ENCODE data around the gene CITED4. TPM values are rescaled to one million over a fixed set of nuclear protein-coding genes. Genes with fewer than 3 reads are reported as not detected.

The CITED4 gene
- total and polyA plus RNA-seq, 10 of the 15 experiments (the other 5 are each of a cell fraction or from before 2014, with no cell fraction given) = 0.13 to 0.64 (median 0.26) TPM; not detected in 6

GRCh38 chr1:40855513-40855912 lies 6.7 kb downstream of the CITED4 start:
- ChIA-PET RAD21 (ENCODE audit: unreplicated experiment) (interaction anchor here (1.0 to 1.2 kb wide), 3 partner anchors 81 to 97 kb away, joined by 3 read pairs; no protein-coding TSS in a partner anchor), CTCF (interaction anchor here (0.8 to 2.9 kb wide), 5 partner anchors 80 to 100 kb away, joined by 3 to 13 read pairs (median 5); no protein-coding TSS in a partner anchor), POLR2A (no interaction called here), SMC1A (ENCODE audit: uncharacterized antibody, unreplicated experiment) (interaction anchor here (0.8 to 17.4 kb wide), 3 partner anchors 12 to 94 kb away, joined by 3 to 197 read pairs (median 3); no protein-coding TSS in a partner anchor)
- H3K4me2 ChIP-seq (ENCODE audit: control insufficient read depth, insufficient read depth) = no peak overlapping the region
- ATAC-seq (no peak), FAIRE-seq (no peak), DNase-seq (ENCODE audit: low read depth, low spot score) (no peak)
- no peaks in the 10 kb centered on the region for H3K36me3 ChIP-seq (ENCODE audit: control insufficient read depth in 2 of 2, insufficient read depth in 2 of 2, low read length in 1 of 2)
- peaks cover 8% of the 10 kb centered on the region for H3K4me1 ChIP-seq (ENCODE audit: control insufficient read depth, insufficient read depth, low read length)
- no peaks in the 10 kb centered on the region for H4K20me1 ChIP-seq (ENCODE audit: control insufficient read depth, insufficient read depth)
- no peaks in the 10 kb centered on the region for H3K9me3 ChIP-seq (replicated peaks; ENCODE audit: control insufficient read depth, insufficient read depth, low read length)
- peaks cover 8 to 9% of the 10 kb centered on the region in 2 experiments; a peak in 3 of 4 replicates for H3K27me3 ChIP-seq (replicated peaks in 1 of 2; ENCODE audit: control insufficient read depth in 2 of 2, insufficient read depth in 2 of 2, low read length in 1 of 2)
- no peaks in the 10 kb centered on the region for H3K79me2 ChIP-seq (ENCODE audit: control insufficient read depth, insufficient read depth, low read length)
- BruUV-seq (replicated peaks) = no TSS peak
- H3K4me3 ChIP-seq = no peak overlapping the region
- intact Hi-C loops (cut with micrococcal nuclease; ENCODE audit: unreplicated experiment) = no loop called here
- no peak overlapping the region for H3K9ac ChIP-seq (ENCODE audit: control insufficient read depth, insufficient read depth, low read length)
- in situ Hi-C loops (cut with MboI) = no loop called here
- H2AFZ ChIP-seq (ENCODE audit: control insufficient read depth, low read depth, low read length) = no peak overlapping the region
- no peak overlapping the region for H3K27ac ChIP-seq (ENCODE audit: control insufficient read depth, insufficient read depth)
- WGBS (ENCODE audit: insufficient coverage, insufficient replicate concordance, low lambda C conversion rate, missing lambda C conversion rate) = 57% methylated on average over 6 of the region's 6 CpGs
- TF ChIP-seq SPI1 (IDR thresholded peaks at IDR 0.05; ENCODE audit: borderline replicate concordance, insufficient read depth, low read depth, low read length) (no peak), CTCF (IDR thresholded peaks at IDR 0.05 in 2 of 3, conservative IDR thresholded peaks at IDR 0.05 in 1 of 3; ENCODE audit: control insufficient read depth in 2 of 3, extremely low read depth in 1 of 3, insufficient read depth in 1 of 3, low read depth in 3 of 3, low read length in 3 of 3) (peak in 2 of 3 experiments; percentile 27 to 28; a peak in 2 of 6 replicates)

GRCh38 chr1:40853885-40854170 lies 8.3 kb downstream of the CITED4 start:
- SMC1A ChIA-PET (ENCODE audit: uncharacterized antibody, unreplicated experiment) = interaction anchor here (1.0 to 17.4 kb wide), 7 partner anchors 9 to 322 kb away, joined by 3 to 197 read pairs (median 5); partner anchors contain the start of genes CITED4 and ZNF684
- in situ Hi-C loops (cut with MboI) = no loop called here
- Histone ChIP-seq H2AFZ (ENCODE audit: control insufficient read depth, low read depth, low read length) (no peak overlapping the region), H3K4me1 (ENCODE audit: control insufficient read depth, insufficient read depth, low read length) (peaks cover 8% of the 10 kb centered on the region), H3K4me3 (no peak overlapping the region), H3K4me2 (ENCODE audit: control insufficient read depth, insufficient read depth) (no peak overlapping the region), H3K9ac (ENCODE audit: control insufficient read depth, insufficient read depth, low read length) (no peak overlapping the region), H3K9me3 (replicated peaks; ENCODE audit: control insufficient read depth, insufficient read depth, low read length) (no peaks in the 10 kb centered on the region), H4K20me1 (ENCODE audit: control insufficient read depth, insufficient read depth) (no peaks in the 10 kb centered on the region), H3K79me2 (ENCODE audit: control insufficient read depth, insufficient read depth, low read length) (no peaks in the 10 kb centered on the region), H3K36me3 (ENCODE audit: control insufficient read depth in 2 of 2, insufficient read depth in 2 of 2, low read length in 1 of 2) (no peaks in the 10 kb centered on the region), H3K27me3 (replicated peaks in 1 of 2; ENCODE audit: control insufficient read depth in 2 of 2, insufficient read depth in 2 of 2, low read length in 1 of 2) (peaks cover 2 to 5% of the 10 kb centered on the region in 2 experiments; a peak in 3 of 4 replicates), H3K27ac (ENCODE audit: control insufficient read depth, insufficient read depth) (no peak overlapping the region)
- ATAC-seq (no peak), DNase-seq (ENCODE audit: low read depth, low spot score) (no peak), FAIRE-seq (no peak)
- CTCF ChIA-PET = interaction anchor here (0.6 to 3.6 kb wide), 10 partner anchors 9 to 321 kb away, joined by 3 to 29 read pairs (median 6); partner anchors contain the start of gene CITED4
- intact Hi-C loops (cut with micrococcal nuclease; ENCODE audit: unreplicated experiment) = loop anchor here (5.0 kb wide), 2 partner anchors 187 to 227 kb away; partner anchors contain the start of gene RIMS3
- WGBS (ENCODE audit: insufficient coverage, insufficient replicate concordance, low lambda C conversion rate, missing lambda C conversion rate) = 44% methylated on average over 5 of the region's 5 CpGs
- POLR2A ChIA-PET = interaction anchor here (1.1 kb wide), 1 partner anchor 9 kb away, joined by 5 read pairs; the partner anchor contains the start of gene CITED4
- BruUV-seq (replicated peaks) = no TSS peak
- TF ChIP-seq STAT3 (IDR thresholded peaks at IDR 0.05; ENCODE audit: low read depth, low read length) = no peak
- RAD21 ChIA-PET (ENCODE audit: unreplicated experiment) = interaction anchor here (1.2 to 3.1 kb wide), 5 partner anchors 79 to 162 kb away, joined by 3 to 13 read pairs (median 7); no protein-coding TSS in a partner anchor

Data from GM12878 (cell line).